DND-41 (cell line): ENCODE data around the gene GSAP.

Source experiments
- CTCF ChIP-seq: IDR thresholded peaks from 2 replicates; pipeline ENCODE4 v1.5.1; 2012; ENCODE audit warnings: borderline replicate concordance, low read length, moderate library complexity, mild to moderate bottlenecking; ENCODE audit not compliant: poor library complexity, severe bottlenecking; ENCODE audit errors: extremely low read depth
- EZH2 ChIP-seq: IDR thresholded peaks from 3 replicates; pipeline ENCODE4 v1.6.1; 2012; ENCODE audit warnings: borderline replicate concordance, low read depth, mild to moderate bottlenecking, moderate library complexity, low read length, inconsistent platforms; ENCODE audit not compliant: severe bottlenecking

- TF ChIP-seq CTCF (no peak), EZH2 (no peak)
These were observed 62.2 kb downstream of the GSAP start for GRCh38 chr7:77353911-77354310.
